Measurements from ENCODE around the gene SLC2A8.

The SLC2A8 gene

GRCh38 chr9:127457191-127457878 is 60.4 kb downstream of the SLC2A8 start:
- DNase-seq (ENCODE audit: low read depth): no peak
